GM06990 (cell line): Measurements from ENCODE around the gene PAPLN.

Experiments used
- DNase-seq: peaks from one replicate; pipeline ENCODE4 v3.0.0-alpha.2; 2011; ENCODE audit not compliant: insufficient read length; ENCODE audit errors: extremely low read depth
- H3K27me3 ChIP-seq: replicated peaks from 2 replicates; pipeline ENCODE4 v1.6.0; 2011; ENCODE audit warnings: low read length; ENCODE audit not compliant: control insufficient read depth, insufficient read depth
- H3K36me3 ChIP-seq: 2 replicates; pipeline ENCODE4 v1.5.1; 2011; ENCODE audit warnings: low read length; ENCODE audit not compliant: control insufficient read depth, insufficient read depth
- H3K4me3 ChIP-seq: replicated peaks from 2 replicates; pipeline ENCODE4 v1.5.1; 2011; ENCODE audit warnings: low read depth, mild to moderate bottlenecking, control low read depth, low read length
- TF ChIP-seq, protein P1 (sequence below): IDR thresholded peaks from 2 replicates; pipeline ENCODE4 v1.5.1; 2011; ENCODE audit warnings: low read length, control low read depth, mild to moderate bottlenecking, inconsistent platforms; ENCODE audit not compliant: insufficient read depth, poor library complexity, severe bottlenecking

Gene PAPLN

DNA sequence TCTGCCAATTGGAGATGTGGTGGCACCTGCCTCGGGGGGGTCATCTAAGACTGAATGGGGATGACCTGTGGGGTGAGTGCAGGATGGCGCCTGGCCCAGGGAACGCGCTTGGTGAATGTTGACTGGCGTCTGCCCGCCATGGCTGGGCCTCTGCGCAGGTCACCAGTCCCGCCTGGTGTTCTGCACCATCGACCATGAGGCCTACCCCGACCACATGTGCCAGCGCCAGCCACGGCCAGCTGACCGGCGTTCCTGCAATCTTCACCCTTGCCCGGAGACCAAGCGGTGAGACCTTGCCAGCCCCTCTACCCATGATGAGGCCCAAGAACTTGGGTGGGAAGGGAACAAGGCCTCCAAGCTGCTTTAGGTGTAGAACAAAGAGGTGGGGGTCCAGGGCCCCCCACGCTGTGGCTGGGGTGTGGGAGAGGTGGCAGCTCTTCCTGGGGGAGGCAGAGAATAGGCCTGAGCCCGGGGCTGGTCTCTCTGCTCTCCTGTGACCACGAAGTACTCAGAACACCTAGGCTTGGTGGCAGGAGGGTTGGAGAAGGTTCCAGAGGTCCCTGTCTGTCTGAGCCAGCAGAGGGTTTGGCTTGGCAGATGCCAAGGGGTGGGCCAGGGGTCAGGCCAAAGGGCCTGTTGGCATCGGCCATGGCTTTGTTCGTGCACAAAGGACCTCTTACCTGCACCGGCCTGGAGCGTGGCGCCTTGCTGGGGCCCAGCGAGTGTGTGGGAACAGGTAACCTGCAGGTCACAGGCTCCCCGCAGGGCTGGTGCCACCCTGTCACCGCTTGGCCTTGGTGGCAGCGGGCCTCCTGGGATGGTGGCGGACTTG is 15.4 kb downstream of the PAPLN start:
- DNase-seq, result no peak
- peaks cover 15% of the 10 kb centered on the region for H3K36me3 ChIP-seq

GRCh38 chr14:73253323-73253610 is 16.0 kb downstream of the PAPLN start:
- TF ChIP-seq, protein P1, sequence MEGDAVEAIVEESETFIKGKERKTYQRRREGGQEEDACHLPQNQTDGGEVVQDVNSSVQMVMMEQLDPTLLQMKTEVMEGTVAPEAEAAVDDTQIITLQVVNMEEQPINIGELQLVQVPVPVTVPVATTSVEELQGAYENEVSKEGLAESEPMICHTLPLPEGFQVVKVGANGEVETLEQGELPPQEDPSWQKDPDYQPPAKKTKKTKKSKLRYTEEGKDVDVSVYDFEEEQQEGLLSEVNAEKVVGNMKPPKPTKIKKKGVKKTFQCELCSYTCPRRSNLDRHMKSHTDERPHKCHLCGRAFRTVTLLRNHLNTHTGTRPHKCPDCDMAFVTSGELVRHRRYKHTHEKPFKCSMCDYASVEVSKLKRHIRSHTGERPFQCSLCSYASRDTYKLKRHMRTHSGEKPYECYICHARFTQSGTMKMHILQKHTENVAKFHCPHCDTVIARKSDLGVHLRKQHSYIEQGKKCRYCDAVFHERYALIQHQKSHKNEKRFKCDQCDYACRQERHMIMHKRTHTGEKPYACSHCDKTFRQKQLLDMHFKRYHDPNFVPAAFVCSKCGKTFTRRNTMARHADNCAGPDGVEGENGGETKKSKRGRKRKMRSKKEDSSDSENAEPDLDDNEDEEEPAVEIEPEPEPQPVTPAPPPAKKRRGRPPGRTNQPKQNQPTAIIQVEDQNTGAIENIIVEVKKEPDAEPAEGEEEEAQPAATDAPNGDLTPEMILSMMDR, result no peak
- Histone ChIP-seq H3K4me3 (no peak overlapping the region), H3K36me3 (peaks cover 15% of the 10 kb centered on the region), H3K27me3 (no peaks in the 10 kb centered on the region)
- no peak for DNase-seq

More for the DNA sequence above, 15.4 kb downstream of the PAPLN start:
- Histone ChIP-seq H3K27me3 (no peaks in the 10 kb centered on the region), H3K4me3 (no peak overlapping the region)
- TF ChIP-seq, protein P1, result no peak

DNA sequence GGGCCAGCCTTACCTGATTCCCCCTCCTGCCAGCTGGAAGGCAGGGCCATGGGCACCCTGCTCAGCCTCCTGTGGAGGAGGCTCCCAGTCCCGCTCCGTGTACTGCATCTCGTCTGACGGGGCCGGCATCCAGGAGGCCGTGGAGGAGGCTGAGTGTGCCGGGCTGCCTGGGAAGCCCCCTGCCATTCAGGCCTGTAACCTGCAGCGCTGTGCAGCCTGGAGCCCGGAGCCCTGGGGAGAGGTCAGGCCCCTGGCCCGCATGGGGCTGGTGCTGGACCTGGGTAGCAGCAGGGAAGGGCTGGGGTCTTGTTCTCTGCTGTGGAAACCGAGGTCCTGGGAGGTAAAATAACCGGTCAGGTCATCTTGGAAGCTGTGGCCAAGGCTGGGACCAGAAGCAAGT is 16.4 kb downstream of the PAPLN start:
- no peak overlapping the region for H3K4me3 ChIP-seq
- peaks cover 15% of the 10 kb centered on the region for H3K36me3 ChIP-seq
- H3K27me3 ChIP-seq, result no peaks in the 10 kb centered on the region
- TF ChIP-seq, protein P1, result no peak
- DNase-seq, result no peak

DNA sequence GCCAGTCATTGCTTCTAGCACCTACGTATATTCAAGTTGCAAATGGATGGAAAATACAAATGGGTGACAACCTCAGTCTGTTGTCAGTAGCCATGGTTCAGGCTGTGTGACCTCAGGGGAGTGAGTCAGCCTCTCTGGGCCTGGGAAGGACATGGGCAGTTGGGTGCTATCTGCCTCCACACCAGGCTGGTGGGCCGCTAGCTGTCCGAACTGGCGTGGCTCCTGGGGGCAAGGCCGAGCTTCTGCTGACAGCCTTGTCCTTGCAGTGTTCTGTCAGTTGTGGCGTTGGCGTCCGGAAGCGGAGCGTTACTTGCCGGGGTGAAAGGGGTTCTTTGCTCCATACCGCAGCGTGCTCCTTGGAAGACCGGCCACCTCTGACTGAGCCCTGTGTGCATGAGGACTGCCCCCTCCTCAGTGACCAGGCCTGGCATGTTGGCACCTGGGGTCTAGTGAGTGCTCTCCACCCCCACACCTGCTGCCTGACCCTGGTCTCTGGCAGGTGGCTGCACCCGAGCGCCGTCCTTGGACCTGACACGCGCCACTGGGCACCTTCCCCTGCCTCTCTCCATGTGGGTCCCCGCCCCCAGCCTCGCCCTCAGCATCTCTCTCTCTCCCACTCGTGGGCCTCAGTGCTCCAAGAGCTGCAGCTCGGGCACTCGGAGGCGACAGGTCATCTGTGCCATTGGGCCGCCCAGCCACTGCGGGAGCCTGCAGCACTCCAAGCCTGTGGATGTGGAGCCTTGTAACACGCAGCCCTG is 17.1 kb downstream of the PAPLN start:
- H3K27me3 ChIP-seq, result no peaks in the 10 kb centered on the region
- peaks cover 15% of the 10 kb centered on the region for H3K36me3 ChIP-seq
- DNase-seq, result no peak
- TF ChIP-seq, protein P1, result no peak
- H3K4me3 ChIP-seq, result no peak overlapping the region

DNA sequence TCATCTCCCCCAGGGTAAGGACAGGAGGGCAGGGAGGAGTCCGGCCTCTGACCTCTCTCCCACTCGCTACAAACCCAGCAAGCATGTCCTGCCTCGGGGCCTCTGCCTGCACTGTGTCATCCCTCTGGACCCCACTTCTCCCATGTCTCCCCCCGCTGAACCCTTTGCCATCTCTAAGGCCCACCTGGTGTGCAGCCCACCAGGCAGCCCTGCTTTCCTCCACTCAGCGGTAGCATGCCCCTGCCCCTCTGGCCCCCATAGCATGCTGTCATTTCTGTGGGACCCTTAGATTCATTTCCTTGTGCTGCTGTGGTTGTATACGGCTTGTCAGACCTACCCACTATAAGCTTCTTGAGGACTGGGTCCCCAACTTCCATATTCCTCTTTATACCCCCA is 17.7 kb downstream of the PAPLN start:
- H3K27me3 ChIP-seq, result no peaks in the 10 kb centered on the region
- peaks cover 18% of the 10 kb centered on the region for H3K36me3 ChIP-seq
- no peak overlapping the region for H3K4me3 ChIP-seq
- no peak for DNase-seq
- TF ChIP-seq, protein P1, result no peak
